GM19035 (cell line): ENCODE data around the gene NRG3.
A peak's percentile ranks its signal among the peaks of the same experiment; 100 is the strongest.

Experiments used
- ATAC-seq: cut with Tn5 transposase; IDR thresholded peaks from one replicate; pipeline ENCODE4 v1.9.1; 2021; ENCODE audit not compliant: unreplicated experiment

The NRG3 gene

DNA sequence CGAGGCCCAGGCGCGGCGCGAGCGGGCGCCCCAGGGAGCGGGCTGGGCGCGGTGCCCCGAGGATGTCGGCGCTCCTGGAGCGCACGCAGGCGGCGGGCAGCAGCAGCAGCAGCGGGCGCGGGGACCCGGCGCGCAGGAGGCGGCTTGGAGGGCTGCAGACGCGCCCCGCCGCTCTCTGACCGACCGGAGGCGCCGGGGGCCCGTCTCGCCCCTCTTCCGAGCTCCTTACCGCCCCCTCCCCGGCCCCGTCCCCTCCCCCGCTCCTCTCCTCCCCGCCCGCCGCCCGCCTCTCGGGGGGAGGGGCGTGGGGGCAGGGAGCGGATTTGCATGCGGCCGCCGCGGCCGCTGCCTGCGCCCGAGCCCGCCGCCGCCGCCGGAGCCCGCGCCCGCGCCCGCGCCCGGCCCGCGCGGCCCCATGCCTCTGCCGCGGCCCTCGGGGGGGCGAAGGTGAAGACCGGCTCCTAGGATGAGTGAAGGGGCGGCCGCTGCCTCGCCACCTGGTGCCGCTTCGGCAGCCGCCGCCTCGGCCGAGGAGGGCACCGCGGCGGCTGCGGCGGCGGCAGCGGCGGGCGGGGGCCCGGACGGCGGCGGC, at the start of gene NRG3:
Gene NRG3, plus strand, starts transcription at position 320 of the 592 bp plus-strand sequence.
- ATAC-seq: no peak

- no peak for ATAC-seq
Measured at GRCh38 chr10:81828251-81828650, 46.7 kb upstream of the NRG3 start.

GRCh38 chr10:81831060-81831459, 43.9 kb upstream of the NRG3 start:
- ATAC-seq: no peak

DNA sequence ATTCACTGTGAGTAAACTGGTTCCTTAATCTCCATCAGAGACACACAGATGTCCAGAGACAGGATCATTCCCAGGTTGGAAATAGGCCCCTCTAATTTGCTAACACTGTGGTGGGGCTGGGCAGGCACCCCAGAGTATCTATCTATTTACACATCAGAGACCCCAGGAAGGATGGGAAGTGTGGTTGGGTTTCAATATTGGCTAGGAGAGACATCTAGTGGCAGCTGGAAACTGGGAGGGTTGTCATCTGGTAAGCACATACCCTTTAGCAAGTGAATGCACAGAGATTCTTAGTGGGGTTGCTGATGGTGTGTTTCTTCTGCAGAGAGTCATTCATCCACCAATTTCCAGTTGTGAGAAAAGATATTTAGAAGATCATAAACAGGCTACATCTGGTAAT, 36.0 kb upstream of the NRG3 start:
- no peak for ATAC-seq

DNA sequence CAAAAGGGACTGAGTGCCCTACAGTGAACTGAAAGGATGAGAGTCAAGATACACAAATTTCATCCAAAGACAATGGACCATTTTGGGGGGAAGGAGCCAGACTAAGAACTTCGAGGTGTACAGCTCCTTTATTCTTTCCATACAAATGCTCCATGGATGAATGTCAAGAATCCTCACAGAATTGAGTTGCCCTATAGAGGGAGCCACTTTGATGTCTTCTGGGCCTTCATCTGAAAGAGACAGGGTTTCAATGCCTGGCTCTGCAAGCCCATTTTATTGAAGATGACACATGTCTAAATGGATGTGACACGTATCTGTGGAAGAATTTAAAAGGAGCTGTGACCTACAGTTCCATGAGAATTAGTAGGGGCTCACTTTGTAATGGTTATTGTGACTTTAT, 32.0 kb upstream of the NRG3 start:
- ATAC-seq: no peak

DNA sequence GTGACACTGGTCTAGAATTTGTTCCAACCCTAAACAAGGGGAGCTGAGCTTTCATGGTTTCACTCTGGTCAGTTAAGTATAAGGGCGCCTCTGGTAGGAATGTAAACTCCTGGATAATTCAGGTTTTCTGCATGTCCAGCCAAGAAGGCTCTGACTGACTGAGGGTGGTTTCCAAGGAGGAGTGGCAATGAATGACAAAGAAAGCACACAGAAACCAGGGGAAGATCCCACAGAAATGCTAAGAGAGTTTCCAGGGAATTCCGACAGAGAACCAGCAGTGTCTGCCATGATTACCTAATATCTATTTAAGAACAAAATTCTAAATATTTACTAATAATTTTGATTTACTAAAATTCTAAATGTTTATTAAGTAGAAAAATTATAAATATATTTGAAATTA, 27.3 kb upstream of the NRG3 start:
- ATAC-seq: no peak

- no peak for ATAC-seq
Measured at GRCh38 chr10:81848514-81848913, 26.5 kb upstream of the NRG3 start.

DNA sequence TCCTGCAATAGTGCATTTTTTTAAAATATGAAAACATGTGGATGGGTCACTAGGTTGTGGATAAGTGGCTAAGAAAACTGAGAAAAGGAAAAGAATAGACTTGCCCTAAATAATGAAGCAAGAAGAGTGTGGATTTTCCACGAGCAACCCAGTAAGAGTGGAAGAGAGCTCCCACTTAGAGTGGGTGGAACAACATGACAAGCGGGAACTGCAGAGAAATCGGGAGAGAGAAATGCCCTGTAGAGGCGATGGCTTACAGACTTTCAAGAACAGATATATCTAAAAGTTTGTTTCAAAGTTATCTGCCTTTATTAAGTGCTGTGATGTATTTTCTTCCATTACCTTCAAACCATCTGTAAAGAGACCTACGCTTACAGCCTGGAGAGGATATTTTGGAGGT, 26.1 kb upstream of the NRG3 start:
- ATAC-seq: no peak

DNA sequence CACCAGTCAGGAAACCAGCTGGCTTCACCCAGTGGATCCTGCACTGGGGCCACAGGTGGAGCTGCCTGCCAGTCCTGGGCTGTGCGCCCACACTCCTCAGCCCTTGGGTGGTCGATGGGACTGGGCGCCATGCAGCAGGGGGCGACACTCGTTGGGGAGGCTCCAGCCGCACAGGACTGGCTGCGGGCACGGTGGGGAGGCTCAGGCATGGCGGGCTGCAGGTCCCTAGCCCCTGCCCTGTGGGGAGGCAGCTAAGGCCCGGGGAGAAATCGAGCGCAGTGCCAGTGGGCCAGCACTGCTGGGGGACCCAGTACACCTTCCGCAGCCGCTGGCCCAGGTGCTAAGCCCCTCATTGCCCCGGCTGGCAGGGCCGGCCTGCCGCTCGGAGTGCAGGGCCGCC, 12.4 kb upstream of the NRG3 start:
- ATAC-seq: no peak

GRCh38 chr10:81863771-81864170, 11.2 kb upstream of the NRG3 start:
- no peak for ATAC-seq

DNA sequence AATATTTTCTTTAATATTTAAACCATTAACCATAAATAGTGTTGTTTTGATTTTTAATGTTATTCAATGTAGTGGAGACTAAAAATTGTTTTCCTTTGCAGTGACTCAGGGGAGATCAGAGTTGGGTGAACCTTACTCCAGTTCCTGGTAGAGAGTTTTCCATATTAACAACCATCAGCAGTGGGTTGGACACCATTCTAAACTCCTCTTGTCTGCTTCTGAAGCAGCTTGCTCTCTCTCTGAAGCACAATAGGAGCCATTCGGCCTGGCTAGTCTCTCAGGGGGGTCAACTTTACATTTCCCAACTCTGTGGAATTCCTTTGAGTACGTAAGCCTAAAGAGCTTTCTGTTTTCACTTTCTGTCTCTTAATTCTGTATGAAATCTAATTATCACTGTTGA, 9.4 kb upstream of the NRG3 start:
- no peak for ATAC-seq

DNA sequence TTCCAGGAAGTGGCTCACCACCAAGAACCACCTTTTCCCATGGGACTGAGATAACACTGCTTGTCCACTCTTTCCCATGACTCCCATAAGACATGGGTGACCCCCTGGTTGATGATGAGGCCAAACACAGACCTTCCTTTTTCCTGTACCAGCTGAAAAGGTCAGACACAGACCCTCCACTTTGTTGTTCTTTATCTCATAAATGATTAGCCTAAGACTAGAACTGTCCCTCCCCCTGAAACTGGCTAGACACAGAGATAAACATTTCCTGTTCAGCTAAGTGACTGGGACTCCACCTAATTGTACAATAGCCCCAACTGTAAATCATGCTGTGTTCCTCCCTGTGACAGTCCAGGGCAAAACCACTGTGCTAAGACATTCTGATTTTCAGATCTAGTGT, 8.2 kb upstream of the NRG3 start:
- peak; percentile 92 for ATAC-seq

- no peak for ATAC-seq
Measured at GRCh38 chr10:81870472-81870871, 4.5 kb upstream of the NRG3 start.

GRCh38 chr10:81871558-81871957, 3.4 kb upstream of the NRG3 start:
- no peak for ATAC-seq

DNA sequence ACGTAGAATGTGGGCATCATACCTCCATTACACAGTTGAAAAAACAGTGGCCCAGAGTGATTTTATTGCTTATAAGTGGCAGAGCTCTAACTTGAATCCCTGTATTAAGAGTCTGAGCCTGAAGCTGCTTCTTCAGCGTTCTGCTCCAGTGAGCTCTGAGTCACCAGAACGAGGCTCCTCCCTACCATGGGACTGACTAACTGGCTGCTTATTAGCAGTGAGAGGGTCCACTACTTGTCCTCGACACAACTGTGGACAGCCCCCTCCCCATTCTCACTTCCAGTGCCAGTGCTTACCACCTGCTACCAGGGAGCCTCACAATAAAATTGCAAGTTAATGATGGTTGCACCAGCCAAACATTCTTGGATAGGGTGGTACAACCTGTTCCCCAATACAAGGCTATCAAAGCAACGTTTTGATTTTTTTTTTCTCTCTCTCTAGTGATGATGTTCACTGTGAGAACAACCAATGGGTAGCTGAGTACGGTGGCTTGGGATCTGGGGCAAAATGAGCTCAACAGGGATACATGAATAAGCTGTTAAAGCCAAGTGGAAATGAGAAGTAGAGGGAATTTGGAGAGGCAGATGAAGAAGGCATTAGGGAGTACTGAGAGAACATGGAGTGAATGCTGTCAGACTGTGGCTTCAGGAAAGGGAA, 2.7 kb upstream of the NRG3 start:
- ATAC-seq: no peak

DNA sequence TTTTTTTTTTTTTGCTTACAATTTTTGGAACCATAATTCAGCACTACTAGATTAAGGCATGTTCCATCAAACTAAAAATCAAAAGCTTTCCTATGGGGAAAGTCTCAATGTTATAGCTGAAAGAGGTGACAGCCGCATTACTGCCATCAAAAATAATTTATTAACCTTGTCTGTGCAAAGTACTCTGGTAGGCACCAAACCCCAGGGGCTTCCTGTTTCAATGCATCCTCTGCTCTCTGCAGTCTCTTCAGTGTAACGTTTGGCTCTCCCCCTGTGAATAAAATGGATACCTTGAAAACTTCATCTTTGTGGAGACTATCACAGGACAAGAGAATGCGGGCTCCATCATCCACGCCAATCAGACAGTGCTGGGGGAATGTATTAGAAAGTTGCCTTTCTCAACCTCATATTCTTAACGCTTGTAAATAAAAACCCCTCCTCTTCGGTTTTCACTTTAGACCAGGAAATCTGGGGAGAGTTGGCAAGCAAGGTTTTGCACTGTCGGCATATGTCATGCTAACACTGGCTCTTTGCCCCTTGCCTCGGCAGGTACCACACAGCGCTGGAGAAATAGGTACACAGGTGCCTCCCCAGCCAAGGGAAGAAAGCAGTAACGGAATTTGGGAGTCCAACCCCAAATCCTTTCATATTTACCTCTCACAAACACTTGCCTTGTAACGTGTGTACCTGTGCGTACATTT, 1.6 kb upstream of the NRG3 start:
- ATAC-seq: no peak

DNA sequence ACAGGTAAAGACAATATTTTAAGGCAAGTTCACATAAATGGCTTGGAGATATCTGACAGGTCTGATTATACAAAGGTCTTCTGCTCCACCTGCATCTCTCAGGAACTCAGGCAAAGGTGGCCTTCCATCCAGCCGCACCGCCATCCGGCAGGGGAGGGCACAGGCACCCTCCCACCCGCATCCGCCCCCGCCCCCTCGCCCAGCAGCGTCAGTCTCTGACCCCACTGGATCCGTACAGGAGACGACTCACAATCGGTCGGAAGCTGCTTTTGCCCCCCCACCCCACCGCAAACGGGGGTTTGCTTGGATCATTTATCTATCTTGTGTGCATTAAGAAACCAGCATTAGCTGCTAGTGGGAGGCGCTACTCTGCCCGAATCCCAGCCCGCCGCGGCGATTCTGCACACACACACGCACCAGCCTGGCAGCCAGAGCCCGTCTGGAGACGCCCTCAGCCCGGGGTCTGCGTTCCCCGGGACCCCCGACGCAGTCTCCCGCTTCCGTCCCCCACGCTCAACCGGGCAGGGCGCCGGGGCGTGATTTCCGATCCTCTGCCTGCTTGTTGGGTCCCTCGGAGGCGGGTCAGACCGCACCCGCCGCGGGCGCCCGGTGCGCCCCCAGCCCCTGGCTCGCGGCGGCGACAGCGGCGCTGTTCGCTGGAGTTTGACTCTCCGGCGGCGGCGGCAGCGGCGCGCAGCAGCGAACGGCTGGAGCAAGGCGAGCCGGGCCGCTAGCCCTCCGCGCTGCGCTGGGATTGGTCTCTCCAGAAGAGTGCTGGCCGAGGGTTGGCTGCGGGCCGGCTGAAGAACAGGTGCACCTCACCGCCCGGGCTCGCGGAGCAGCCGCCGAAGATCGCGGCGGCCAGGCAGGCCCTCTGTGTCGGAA, 820 bp upstream of the NRG3 start:
- ATAC-seq: no peak

GRCh38 chr10:81875467-81876252, 666 bp downstream of the NRG3 start:
- ATAC-seq: no peak

- ATAC-seq: no peak
Measured at GRCh38 chr10:81876253-81877077, 1.5 kb downstream of the NRG3 start.

GRCh38 chr10:81877596-81877995, 2.6 kb downstream of the NRG3 start:
- no peak for ATAC-seq
